SIG-M5 treated with dmso at 0.1 percent for 504 hours (cell line): Measurements from ENCODE around the gene TAS2R1.

ENCODE experiments used
- DNase-seq: peaks from one replicate; lab custom pipeline; 2025; ENCODE audit not compliant: unreplicated experiment; lab: John Stamatoyannopoulos, UW

Gene TAS2R1

DNA sequence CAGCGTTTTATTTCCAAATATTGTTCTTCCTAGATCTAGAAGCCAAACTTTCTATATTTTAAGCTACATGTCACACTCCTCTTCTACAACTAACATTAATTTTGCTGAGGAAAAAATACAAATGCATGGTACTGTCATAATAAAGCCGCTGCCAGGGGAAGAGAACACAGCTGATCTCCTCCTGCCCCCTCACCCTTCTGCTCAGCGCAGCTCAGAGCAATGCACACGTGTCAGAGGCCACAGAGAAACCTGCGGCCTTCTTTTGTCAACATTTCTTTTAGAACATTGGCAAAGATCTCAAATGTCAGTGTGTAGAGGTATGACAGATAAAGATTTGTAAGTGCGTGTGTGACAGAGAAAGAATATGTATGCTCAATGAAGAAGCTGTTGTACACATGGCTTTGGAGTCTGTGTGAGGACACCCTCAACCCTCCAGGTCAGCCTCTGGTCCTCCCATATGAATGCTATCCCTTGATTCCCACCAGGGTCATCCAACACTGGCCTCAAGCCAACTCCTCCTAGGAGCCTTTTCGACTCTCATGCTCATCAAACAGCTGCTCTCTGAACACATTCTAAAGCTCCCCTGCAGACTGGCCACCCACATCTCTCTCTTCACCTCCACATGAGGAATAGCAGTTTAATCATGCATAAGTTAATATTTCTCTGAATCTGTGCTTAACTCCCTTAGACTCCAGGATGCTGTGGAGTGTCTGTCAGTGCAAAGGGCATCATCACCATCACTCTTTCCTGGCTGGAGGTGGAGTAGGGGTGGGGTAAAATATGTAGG is 40.9 kb downstream of the TAS2R1 start:
- DNase-seq: no peak

- no peak for DNase-seq
Observed at GRCh38 chr5:9588254-9588653, 41.9 kb downstream of the TAS2R1 start.

DNA sequence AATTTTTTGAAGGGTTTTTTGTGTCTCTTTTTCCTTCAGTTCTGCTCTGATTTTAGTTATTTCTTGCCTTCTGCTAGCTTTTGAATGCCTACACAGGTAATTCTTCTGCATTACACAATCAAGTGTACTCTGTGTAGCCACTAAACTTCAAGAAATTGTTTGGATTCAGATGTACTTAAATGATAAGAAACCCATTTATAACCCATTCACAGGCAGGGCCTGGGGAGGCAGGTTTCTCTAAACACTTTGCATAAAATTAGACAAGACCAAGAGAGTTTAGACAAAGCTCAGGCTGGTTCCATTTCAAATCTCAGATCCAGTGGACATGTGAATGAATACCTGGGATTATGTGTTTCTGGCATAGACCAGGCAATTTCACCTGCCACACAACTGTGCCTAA is 43.0 kb downstream of the TAS2R1 start:
- DNase-seq: no peak

DNA sequence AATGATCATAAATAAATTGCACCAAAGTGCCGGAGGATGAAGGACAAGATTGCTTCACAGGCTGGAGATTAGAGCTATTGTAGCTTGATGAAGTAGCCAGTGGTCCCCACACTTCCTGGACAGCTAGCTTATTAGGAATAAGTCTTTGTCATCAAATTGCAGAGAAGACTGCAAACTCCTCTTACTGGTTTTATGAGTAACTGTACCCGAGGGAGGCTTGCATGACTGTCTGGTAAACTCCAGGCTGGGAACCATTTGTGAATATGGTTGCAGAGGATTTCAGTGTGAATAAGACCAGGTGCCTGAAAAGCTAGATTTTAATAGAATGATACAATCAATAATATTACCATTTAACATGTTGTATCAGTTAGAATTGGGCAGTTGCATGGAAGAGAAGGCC is 47.7 kb downstream of the TAS2R1 start:
- DNase-seq: no peak
